Stromal cell of bone marrow (primary cell): ENCODE data around the gene ZNF213.

Source experiments
- DNase-seq: peaks from one replicate; pipeline ENCODE4 v3.0.0-alpha.2; 2012; ENCODE audit warnings: low read depth

The ZNF213 gene

GRCh38 chr16:3101018-3101840 lies 33.6 kb upstream of the ZNF213 start:
- DNase-seq = no peak

- DNase-seq = no peak
Observed at GRCh38 chr16:3101841-3102470, 32.9 kb upstream of the ZNF213 start.

- peak; percentile 67 for DNase-seq
Observed at GRCh38 chr16:3106205-3106928, 28.5 kb upstream of the ZNF213 start.

DNA sequence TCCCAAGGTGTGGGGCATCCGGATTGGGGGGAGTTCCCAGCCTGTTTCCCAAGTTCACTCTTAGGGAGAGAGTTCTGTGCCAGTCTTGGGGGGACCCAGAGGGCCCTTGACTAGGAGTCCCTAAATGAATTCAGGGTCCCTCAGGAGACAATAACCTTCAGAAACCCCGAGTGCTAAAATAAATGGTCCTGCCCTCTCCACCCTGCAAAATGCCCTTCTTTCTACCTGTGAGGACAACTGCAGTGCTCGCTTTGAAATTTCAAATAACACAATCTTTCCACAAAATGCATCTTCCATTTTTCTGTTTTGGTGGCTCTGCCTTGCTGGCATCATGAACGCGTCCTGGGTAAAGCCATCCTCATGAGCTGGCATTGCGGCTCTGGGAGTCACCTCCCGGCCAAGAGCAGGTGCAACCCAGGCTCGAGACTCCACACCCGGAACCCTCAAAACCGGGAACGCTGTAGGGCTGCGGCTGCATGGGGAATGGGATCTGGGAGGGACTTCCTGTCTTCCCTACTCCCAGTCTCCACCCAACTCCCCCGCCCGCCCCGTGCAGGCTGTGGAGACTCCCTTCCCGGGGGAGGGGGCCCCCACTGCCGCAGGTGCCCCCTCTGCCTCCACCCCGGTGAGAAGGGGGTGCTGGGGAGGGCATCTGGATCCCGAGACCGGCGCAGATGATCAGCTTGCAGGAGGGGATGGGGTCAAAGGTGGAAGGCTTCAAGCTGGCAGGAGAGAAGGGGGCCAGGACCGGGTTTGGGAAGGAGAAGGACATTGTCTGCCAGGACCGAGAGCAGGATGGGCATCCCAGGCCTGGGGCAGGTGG lies 22.6 kb upstream of the ZNF213 start, which contains the start of gene ZNF205:
TSS of gene ZNF205 (plus strand) at position 529 of the 823 bp plus-strand sequence. CDS start 845 bp downstream, outside the sequence.
- no peak for DNase-seq

DNA sequence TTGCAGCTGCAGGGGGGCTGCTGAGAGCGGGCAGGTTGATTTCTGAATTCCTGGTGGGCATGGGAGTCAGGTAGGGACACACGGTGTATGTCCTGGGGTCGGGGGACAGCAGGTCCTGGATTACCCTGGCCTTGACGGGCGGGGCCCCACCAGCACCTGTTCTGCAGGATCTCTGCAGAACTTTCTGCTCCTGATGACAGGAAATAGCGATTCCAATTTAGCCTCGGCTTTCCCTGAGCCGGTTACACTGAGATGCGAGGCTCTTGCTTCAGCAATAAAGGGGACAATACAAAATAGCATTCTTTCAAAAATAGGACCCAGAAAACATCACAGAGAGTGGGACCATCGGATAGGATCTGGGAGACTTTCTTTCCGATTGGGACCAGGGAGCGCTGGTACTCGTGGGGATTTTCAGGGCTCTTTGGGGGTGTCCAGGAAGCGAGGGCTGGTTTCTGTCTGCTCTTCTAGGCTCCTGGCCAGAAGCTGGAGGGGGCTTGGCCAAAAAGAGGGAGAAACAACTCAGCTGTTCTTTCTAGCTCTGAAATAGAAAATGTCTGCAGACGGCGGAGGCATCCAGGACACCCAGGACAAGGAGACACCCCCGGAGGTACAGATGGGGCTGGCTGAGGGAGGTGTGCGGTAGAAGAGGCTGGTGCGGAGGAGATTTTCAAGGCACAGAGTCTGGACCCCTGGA lies 21.8 kb upstream of the ZNF213 start:
- no peak for DNase-seq

DNA sequence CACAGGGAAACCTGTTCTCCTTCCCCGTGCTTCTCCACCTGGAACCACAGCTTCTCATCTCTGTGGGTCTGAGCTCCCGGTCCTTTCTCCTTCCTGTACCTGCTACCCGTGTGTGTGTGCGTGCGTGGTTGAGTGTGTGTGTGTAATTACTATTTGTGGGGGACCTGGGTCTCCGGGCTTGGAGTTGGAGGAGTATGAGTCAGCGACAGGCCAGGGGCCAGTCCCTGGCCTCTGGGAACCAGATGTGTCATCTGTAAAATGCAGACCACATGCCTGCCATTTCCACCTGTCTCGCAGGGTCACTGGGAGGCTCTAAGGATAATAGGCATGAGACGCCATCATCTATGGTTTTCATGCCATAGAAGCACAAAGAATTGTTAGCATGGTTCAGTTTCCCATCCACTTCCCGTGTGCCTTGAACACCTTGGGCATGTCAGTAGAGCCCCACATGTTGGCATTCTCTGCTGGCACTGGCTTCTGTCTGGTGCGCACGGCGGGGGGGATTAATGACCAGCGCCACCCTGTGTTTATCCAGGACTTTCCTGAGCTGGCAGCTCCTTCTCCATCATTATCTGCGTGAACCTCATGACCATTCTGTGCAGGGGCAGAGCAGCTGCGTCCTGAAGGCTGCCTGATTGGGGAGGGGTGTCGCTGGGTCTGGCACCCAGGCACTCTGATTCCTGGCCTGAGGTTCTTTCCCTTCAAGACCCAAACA lies 20.9 kb upstream of the ZNF213 start:
- DNase-seq = no peak

- no peak for DNase-seq
Observed at GRCh38 chr16:3115003-3115402, 19.8 kb upstream of the ZNF213 start.

DNA sequence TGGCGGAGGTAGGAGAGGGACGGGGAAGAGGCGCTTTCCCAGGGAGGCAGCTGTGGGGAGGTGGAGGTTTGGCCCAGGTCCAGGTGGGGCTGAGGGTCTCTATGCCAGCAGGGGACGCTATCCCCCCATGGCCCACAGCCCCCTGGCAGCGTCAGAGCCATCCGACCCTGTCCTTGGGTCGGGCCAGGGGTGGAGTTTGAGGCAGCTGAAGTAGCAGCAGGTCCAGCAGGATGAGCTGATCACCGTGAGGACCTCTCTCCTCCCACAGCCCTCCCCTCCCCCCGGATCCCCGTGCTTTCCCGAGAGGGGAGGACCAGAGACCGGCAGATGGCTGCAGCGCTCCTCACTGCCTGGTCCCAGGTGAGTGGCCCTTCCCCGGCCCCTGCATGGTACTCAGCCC lies 19.3 kb upstream of the ZNF213 start:
- no peak for DNase-seq

DNA sequence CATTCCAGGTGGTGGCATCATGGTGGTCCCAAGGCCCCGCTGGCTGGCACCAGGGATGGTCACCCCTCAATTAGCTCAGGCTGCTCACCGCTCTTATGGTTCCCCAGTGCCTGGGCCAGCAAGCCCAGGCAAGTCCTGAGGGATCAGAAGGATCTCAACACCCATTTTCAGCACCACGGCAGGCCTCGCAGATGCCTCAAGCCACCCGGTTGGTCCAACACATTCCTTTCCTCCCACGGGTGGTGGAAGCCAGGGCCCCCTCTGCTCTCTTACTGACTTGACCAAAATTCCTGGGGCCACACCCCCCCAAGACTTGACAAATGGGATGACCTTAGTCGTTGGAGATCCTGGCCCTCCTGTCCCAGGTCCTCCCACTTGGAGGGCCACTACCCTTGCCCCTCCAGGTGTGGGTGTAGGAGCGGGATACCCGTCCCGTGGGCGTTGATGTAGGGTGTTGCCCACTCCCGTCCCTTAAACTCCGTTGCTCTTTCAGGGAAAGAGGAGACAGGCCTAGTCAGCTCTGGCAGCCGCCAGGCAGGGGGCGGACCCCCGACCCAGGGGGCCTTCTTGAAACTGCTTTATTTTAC lies 16.5 kb upstream of the ZNF213 start:
- DNase-seq = no peak

DNA sequence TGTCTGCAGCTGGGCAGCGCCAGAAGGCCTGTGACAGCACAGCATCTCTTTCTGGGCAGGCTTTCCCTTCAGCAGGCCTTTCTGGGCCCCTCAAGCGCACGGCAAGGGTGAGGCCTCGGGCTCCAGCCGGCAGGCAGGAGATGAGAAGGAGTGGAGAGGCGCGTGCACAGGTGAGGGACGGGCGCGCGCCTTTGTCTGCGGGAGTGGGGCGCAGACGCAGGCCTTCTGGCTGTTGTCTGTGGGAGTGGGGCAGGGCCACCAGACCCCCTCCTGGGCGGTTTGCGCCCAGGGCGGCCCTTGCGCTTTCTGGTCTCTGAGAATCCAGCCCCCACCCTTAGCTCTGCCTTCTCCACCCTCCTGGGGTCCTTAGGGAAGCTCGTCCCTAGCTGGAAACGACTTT lies 16.0 kb upstream of the ZNF213 start:
- no peak for DNase-seq

DNA sequence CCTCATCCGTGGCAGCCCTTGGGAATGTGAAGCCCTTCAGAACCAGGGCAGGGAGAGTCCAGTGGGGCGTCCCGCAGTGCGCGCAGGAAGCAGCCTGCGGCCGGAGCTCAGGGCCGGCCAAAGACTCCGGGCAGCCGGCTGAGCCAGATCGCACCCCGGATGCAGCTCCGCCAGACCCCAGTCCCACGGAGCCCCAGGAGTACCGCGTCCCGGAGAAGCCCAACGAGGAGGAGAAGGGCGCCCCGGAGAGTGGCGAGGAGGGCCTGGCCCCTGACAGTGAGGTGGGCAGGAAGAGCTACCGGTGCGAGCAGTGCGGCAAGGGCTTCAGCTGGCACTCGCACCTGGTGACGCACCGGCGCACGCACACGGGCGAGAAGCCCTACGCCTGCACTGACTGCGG lies 15.5 kb upstream of the ZNF213 start:
- DNase-seq = no peak

DNA sequence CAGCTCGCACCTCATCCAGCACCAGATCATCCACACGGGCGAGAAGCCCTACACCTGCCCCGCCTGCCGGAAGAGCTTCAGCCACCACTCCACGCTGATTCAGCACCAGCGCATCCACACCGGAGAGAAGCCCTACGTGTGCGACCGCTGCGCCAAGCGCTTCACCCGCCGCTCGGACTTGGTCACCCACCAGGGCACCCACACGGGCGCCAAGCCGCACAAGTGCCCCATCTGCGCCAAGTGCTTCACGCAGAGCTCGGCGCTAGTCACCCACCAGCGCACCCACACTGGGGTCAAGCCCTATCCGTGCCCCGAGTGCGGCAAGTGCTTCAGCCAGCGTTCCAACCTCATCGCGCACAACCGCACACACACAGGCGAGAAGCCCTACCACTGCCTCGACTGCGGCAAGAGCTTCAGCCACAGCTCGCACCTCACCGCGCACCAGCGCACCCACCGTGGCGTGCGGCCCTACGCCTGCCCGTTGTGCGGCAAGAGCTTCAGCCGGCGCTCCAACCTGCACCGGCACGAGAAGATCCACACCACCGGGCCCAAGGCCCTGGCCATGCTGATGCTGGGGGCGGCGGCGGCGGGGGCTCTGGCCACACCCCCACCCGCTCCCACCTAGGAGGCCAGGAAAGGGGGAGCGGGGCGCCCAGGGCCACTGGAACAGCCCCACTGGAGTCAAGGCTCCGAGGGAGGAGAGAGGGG lies 15.0 kb upstream of the ZNF213 start:
- no peak for DNase-seq

- DNase-seq = no peak
Observed at GRCh38 chr16:3120435-3120834, 14.4 kb upstream of the ZNF213 start.

DNA sequence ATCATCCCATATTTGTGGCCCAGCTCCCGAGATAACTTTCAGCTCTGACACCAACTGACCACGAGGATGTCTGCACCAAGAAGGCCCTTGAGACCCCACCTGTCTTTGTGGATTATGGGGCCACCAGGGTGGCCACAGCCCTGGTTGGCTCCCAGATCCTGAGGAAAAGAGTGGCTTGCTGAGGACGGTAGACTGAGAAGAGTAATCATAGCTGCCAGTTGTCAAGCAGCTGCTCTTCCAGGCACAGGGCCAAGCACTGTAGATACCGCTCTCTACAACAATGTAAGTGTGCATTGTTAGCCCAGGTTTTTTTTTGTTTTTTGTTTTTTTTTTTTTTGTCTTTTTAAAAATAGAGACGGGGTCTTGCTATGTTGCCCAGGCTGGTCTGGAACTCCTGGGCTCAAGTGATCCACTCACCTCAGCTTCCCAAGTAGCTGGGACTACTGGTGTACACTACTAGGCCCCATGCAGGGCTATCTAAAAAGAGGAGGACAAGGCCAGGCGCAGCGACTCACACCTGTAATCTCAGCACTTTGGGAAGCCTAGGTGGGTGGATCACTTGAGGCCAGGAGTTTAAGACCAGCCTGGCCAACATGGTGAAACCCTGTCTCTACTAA lies 12.9 kb upstream of the ZNF213 start:
- DNase-seq = no peak

GRCh38 chr16:3122926-3123570 lies 11.8 kb upstream of the ZNF213 start:
- DNase-seq = no peak

- peak; percentile 90 for DNase-seq
Observed at GRCh38 chr16:3123986-3124886, 10.6 kb upstream of the ZNF213 start.

DNA sequence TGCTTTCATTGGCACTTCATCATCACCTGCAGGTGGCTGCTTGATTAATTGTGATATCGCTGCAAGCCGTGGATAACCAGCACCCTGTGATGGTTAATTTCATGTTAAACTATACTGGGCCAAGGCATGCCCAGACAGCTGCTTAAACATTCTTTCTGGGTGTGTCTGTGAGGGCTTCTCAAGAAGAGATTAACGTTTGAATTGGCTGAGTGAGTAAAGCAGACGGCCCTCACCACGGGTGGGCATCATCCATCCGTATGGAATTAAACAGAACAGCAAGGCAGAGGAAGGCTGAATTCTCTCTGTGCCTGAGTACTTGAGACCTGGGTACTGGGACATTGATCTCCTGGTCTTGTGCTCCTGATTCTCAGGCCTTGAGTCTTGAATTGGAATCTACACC lies 7.1 kb upstream of the ZNF213 start:
- no peak for DNase-seq
